NCI-H1105 treated with DMSO at 0.1 percent for 48 hours (cell line): Measurements from ENCODE around the gene UTY.

ENCODE experiments used
- DNase-seq: peaks from one replicate; lab custom pipeline; 2025; lab: John Stamatoyannopoulos, UW

The UTY gene

GRCh38 chrY:13415556-13415955 lies 64.3 kb downstream of the UTY start:
- no peak for DNase-seq

GRCh38 chrY:13398876-13399275 lies 81.0 kb downstream of the UTY start:
- DNase-seq: no peak

GRCh38 chrY:13381110-13381683 lies 98.6 kb downstream of the UTY start:
- DNase-seq: no peak

DNA sequence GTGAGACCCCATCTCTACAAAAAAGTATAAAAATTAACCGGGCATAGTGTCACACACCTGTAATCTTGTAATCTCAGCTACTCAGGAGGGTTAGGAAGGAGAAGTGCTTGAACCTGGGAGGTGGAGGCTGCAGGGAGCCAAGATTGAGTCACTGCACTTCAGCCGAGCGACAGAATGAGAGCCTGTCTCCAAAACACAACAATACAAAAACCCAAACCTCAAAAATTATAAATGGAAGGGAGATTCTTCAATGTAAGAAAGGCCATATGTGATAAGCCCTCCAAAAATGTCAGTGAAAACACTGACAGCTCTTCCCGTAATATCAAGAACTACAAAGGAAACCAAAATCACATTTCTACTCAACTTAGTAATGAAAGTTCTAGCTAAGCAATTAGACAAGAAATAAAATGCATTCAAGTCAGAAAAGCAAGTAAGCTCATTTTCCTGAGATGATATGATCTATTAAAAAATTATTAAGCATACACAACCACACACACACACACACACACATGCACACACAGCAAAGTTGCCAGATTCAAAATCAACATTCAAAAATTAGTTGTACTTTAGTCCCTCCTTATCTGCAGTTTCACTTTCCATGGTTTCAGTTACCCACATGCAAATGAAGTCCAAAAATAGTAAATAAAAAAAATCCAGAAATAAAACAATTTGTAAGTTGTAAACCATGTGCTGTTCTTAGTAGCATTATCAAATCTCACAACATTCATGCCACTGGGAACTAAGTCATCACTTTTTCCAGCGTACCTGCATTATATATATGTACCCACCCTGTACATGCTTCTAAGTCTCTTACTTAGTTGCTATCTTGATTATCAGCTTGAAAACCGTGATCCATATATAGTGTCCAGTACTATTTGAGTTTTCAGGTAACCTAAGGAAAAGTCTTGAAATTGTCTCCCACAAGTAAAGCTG lies 108.7 kb downstream of the UTY start:
- no peak for DNase-seq

DNA sequence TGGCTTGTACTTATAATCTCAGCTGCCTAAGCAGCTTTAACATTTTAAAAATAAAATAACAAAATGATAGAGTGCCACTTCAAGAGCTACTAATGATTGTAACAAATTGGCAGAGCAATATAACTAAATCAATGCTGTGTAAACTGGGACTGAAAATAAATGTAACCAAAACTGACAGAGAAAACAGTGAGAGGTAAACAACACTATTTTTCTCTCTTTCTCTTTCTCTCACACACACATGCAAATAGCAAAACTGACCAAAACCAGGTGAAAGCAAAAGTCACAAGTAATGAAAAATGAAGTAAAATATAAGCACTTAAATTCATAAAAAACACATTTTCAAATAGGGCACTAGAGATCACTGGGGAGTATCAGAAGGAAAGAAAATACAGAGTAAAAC lies 109.6 kb downstream of the UTY start:
- no peak for DNase-seq

DNA sequence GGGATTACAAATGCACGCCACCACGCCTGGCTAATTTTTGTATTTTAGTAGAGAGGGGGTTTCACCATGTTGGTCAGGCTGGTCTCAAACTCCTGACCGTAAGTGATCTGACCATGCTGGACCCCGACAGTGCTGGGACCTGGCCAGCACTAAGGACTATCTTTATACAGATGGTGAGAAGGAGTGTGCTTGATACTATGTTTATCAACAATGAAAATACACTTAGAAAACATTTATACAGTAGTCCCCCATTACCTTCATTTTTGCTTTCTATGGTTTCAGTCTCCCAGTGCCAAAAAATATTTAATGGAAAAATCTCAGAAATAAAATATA lies 111.4 kb downstream of the UTY start:
- no peak for DNase-seq

DNA sequence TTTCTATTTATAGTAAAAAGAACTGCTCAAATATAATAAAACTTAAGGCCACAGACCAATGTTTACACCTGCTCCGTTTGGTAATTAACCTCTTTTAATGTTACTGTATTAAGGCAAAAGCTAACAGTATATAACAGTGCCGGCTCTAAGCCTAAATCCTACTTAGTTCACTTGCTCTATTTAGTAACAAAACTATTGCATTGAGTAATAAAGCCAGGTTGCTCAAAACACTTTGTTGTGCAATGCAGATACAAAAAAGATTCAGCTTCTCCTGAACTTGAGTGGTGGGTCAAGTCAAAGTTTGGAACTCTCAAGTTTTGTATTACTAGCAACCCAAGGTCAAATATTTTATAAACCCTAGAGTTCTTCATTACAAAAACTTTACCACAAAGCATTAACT lies 116.2 kb downstream of the UTY start:
- DNase-seq: no peak

DNA sequence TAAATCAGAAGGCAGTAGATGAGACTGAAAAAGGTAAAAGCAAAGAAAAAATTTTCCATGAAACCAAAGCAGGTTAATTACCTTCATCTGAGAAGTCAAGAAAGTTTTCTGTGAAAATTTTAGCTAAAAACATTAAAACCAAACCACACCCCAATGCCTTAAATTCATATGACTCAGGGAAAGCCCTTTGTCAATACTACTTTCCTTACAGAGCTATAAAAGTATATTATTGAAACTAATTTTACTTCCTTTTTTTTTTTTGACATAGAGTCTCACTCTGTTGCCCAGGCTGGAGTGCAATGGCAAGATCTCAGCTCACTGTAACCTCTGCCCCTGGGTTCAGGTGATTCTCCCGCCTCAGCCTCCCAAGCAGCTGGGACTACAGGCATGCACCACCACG lies 117.2 kb downstream of the UTY start:
- no peak for DNase-seq

- no peak for DNase-seq
These were observed 117.9 kb downstream of the UTY start for GRCh38 chrY:13361656-13362636.

DNA sequence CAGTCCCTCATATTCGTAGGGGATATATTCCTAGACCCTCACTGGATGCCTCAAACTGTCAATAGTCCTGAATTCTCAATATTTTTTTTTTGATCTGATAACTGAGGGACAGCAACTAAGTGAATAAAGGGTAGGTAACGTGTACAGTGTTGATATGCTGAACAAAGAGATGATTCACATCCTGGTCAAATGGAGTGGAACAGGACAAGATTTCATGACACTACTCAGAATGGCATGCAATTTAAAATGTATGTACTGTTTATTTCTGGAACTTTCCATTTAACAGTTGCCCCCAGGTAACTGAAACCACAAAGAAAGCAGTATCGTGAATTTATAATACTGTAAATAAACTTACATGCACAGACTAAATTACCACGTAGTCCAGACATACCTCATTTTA lies 128.4 kb downstream of the UTY start:
- DNase-seq: no peak

DNA sequence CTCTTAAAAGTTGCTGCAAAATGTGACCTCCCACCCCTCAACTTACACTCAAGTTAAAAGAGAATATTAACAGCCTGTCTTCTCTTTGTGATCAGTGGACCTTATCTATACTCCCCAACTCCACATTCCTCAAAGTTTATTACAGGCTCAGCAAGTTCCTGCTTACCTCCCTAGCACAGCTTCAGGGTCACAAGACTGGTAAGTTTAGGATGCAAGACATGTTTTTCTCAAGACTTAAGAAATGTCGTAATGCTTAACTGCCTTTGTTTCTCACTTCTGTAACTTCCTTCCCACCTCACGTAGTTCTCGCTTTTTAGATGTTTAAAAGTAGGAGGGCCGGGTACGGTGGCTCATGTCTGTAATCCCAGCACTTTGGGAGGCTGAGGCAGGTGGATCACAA lies 132.7 kb downstream of the UTY start:
- DNase-seq: no peak

- DNase-seq: no peak
These were observed 134.3 kb downstream of the UTY start for GRCh38 chrY:13345549-13345948.

DNA sequence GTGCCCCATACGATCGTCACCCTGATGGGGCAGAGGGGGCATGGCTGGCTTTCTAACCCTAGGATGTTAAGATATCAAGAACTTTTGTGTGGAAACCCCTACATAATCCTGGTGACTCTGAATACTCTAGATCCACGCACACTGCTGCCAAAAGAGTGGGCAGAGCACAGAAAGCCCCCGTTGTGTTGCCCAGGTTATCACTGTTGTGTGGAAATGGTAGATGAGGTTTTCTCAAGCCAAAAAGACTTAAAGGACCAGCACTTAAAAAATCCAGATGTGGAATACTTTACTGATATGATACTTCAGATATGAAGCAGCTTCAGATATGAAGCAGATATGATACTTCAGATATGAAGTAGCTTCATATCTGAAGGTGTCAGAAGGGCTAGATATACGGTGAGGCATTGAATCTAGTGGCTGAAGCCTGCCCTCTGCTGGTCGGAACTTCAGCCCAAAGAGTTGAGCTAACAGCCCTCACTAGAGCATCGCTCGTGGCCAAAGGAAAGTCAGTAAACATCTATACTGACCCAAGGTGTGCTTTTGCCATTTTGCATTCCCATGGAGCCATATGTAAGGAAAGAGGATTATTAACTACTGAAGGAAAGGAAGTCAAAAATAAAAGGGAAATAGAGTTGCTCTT lies 136.4 kb downstream of the UTY start:
- DNase-seq: no peak

DNA sequence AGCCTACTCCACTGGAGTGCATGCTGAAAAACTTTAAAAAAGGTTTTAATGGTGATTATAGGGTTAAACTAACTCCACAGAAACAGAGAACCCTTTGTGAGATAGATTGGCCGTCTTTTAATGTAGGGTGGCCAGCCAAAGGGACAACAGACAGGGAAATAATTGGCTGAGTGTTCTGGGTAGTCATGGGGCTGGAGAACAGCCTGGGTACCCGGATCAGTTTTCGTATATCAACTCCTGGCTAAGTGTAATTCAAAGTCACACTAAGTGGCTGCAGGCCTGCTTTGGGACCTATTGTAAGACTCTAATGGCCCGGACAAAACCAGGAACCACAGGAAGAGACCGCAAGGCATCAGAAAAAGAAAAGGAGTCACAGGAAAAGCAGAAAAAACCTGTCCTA lies 139.9 kb downstream of the UTY start:
- DNase-seq: no peak

DNA sequence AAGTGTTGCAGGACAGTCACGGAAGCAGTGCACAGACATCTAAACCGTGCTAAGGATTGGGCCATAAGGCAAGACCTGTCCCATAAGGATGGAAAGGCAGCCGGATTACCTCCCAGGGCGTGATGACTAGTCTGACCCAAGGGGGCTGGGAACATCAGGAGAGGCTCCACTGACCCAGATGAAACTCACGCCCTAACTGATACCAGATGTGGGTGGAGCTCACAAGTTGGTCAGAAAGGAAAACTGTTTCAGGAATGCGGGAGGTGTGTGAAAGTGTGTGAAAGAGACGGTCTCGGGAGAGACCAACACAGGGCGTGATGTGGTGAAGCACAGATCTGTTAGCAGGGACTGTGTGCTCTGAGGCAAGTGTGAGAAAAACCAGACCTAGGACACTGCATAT lies 140.5 kb downstream of the UTY start:
- no peak for DNase-seq

DNA sequence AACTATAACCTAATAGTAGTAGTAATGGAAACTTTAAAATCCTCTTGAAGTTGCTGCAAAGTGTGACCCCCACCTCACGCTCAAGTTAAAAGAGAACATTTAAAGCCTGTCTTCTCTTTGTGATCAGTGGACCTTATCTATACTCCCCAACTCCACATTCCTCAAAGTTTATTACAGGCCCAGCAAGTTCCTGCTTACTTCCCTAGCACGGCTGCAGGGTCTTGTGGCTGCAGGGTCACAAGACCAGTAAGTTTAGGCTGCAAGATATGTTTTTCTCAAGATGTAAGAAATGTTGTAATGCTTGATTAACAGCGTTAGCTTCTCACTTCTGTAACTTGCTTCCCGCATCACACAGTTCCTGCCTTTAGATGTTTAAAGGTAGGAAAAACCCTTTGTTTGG lies 141.1 kb downstream of the UTY start:
- DNase-seq: no peak

- DNase-seq: no peak
These were observed 141.9 kb downstream of the UTY start for GRCh38 chrY:13337934-13338333.

- no peak for DNase-seq
These were observed 146.0 kb downstream of the UTY start for GRCh38 chrY:13333791-13334190.

DNA sequence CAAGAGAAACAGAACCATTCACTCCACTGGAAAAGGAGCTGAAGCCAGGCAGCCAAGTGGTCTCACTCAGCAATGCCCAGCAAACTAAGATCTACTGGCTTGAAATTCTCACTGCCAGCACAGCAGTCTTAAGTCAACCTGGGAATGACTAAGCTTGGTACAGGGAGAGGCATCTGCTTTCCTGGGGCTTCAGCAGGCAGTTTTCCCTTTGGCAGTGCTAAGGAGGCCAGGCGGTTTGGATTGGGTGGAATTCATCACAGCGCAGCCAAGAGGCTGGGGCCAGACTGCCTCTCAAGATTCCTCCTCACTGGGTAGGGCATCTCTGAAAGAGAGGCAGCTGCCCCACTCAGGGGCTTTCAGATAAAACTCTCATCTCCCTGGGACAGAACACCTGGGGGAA lies 149.2 kb downstream of the UTY start:
- no peak for DNase-seq

- no peak for DNase-seq
These were observed 166.9 kb downstream of the UTY start for GRCh38 chrY:13312966-13313365.

GRCh38 chrY:13307959-13308358 lies 171.9 kb downstream of the UTY start:
- DNase-seq: no peak

GRCh38 chrY:13300795-13301194 lies 179.0 kb downstream of the UTY start:
- DNase-seq: no peak
